Right lobe of liver (tissue), 4 donors: ENCODE measurements around the gene ZNF800.

ENCODE experiments used
- CTCF ChIP-seq, 4 donors: fragments of 200-600 bp in 3 of 4; fragments of 450-650 bp in 1 of 4; IDR thresholded peaks; one replicate each; pipeline versions ENCODE4 v1.5.1 to v1.8.0; 2016 to 2022; ENCODE audit warnings: antibody characterized with exemption in 4 of 4, mild to moderate bottlenecking in 2 of 4
- POLR2A ChIP-seq: fragments of 450-650 bp; IDR thresholded peaks from one replicate; pipeline ENCODE4 v1.6.1; 2017; ENCODE audit warnings: antibody characterized with exemption, mild to moderate bottlenecking
- donor health status: DM: no; HTN: no; CAD: no.
- donor health status: DM: no; HTN: no; CAD: no.
- donor health status: DM: no; HTN: yes; CAD: no.

GRCh38 chr7:127411176-127411575, 18.7 kb upstream of the ZNF800 start:
- TF ChIP-seq CTCF (IDR thresholded peaks at IDR 0.05) (no peak), POLR2A (no peak)
